C4-2B (cell line): ENCODE results near the gene CD164L2.

Experiments used
- H3K27ac ChIP-seq: fragments of 450-650 bp; 2 replicates; pipeline ENCODE4 v1.5.1; 2017
- CTCF ChIP-seq: fragments of 450-650 bp; conservative IDR thresholded peaks from 2 replicates; pipeline ENCODE4 v1.5.1; 2017; ENCODE audit warnings: mild to moderate bottlenecking
- ZFX ChIP-seq: fragments of 450-650 bp; IDR thresholded peaks from 2 replicates; pipeline ENCODE4 v1.6.1; 2017

The CD164L2 gene

GRCh38 chr1:27398405-27399149, 15.4 kb upstream of the CD164L2 start:
- H3K27ac ChIP-seq, result peak overlapping the region; percentile 13
- no peak for TF ChIP-seq CTCF
- TF ChIP-seq ZFX, result no peak

GRCh38 chr1:27397749-27398148, 14.6 kb upstream of the CD164L2 start:
- no peak overlapping the region for H3K27ac ChIP-seq
- TF ChIP-seq CTCF (no peak), ZFX (no peak)

- TF ChIP-seq ZFX (no peak), CTCF (no peak)
- H3K27ac ChIP-seq, result no peak overlapping the region
Observed at GRCh38 chr1:27397110-27397509, 14.0 kb upstream of the CD164L2 start.

GRCh38 chr1:27395441-27396195, 12.5 kb upstream of the CD164L2 start:
- peak; percentile 99 for TF ChIP-seq CTCF
- no peak for TF ChIP-seq ZFX
- H3K27ac ChIP-seq, result no peak overlapping the region

GRCh38 chr1:27394925-27395324, 11.8 kb upstream of the CD164L2 start:
- no peak overlapping the region for H3K27ac ChIP-seq
- no peak for TF ChIP-seq ZFX
- TF ChIP-seq CTCF, result no peak

GRCh38 chr1:27394282-27394658, 11.1 kb upstream of the CD164L2 start:
- H3K27ac ChIP-seq, result no peak overlapping the region
- TF ChIP-seq CTCF (no peak), ZFX (no peak)

GRCh38 chr1:27393641-27394281, 10.6 kb upstream of the CD164L2 start:
- no peak overlapping the region for H3K27ac ChIP-seq
- TF ChIP-seq ZFX (no peak), CTCF (no peak)
